Measurements from ENCODE around the gene POLR2J2.
"Not testable (repeated sequence)": the region's sequence is repeated elsewhere in the genome, so short reads cannot be mapped to it uniquely, and the experiment has no call there.

DNA sequence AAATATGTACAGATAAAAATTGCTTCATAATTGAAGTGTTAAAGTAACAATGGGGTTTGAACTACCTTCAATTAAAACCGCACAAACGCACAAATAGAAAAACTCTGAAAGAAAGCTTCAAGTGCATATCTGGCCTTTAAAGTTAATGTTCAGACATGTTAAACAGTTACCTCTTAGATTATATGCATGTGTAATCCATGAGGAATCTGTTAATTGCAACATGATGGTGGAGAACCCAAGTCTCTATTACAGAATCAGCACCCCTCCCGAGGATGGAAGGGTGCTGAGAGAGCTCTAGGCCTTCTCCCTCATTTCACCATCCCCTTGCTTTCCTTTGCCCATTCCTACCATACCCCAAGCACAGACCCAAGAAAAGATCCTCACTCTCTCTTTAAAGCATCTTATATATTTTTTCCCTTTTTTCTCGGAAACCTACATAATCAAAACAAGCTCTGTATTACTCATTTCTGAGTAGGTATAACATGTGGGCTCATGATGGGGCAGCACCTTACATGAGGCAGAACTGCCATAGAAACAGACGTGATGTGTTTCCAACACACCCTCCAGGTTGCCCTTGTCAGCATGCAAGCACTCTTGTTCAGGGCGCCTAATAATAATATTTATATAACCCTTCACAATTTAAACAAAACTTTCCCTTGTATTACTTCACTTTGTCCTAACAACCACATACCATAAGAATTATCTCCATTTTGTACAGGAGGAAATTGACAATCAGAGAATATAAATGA is 43.5 kb upstream of the POLR2J2 start:
- not testable (repeated sequence) for TF ChIP-seq CTCF, POLR2A (IDR thresholded peaks at IDR 0.05)

All from tibial nerve (tissue), 3 donors.